NCI-H2171 treated with DMSO at 0.1 percent for 48 hours (cell line): ENCODE data around the gene SIPA1.
"Not testable (repeated sequence)": the region's sequence is repeated elsewhere in the genome, so short reads cannot be mapped to it uniquely, and the experiment has no call there.

Experiments used
- DNase-seq: peaks from one replicate; lab custom pipeline; 2025; lab: John Stamatoyannopoulos, UW

Gene SIPA1

GRCh38 chr11:65661599-65662246 is 23.8 kb downstream of the SIPA1 start:
- no peak for DNase-seq

DNA sequence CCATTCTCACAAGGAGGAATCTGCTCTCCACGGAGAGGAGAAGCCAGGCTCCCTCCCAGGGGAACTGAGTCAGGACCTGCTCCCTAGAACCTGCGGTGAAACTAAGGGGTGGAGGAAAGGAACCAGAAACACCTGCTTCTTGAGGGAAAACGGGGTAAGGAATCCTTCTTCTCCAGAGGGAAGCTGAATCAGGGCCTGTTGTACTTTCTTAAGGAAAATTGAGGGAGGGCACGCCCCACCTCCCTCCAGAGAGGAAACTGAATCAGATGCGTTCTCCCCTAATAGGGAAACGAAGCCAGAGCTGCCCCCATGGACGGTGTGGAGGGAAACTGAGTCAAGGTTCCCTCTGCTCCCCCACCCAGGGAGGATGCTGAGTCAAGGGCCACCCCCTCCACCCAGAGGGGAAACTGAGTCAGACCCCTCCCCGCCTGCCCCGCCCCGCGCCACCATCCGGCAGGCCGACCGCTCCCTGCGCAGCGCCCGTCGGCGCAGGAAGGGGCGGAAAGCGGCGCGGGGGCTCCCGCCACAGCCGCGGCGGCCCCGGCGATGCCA is 24.4 kb downstream of the SIPA1 start:
- DNase-seq = no peak

DNA sequence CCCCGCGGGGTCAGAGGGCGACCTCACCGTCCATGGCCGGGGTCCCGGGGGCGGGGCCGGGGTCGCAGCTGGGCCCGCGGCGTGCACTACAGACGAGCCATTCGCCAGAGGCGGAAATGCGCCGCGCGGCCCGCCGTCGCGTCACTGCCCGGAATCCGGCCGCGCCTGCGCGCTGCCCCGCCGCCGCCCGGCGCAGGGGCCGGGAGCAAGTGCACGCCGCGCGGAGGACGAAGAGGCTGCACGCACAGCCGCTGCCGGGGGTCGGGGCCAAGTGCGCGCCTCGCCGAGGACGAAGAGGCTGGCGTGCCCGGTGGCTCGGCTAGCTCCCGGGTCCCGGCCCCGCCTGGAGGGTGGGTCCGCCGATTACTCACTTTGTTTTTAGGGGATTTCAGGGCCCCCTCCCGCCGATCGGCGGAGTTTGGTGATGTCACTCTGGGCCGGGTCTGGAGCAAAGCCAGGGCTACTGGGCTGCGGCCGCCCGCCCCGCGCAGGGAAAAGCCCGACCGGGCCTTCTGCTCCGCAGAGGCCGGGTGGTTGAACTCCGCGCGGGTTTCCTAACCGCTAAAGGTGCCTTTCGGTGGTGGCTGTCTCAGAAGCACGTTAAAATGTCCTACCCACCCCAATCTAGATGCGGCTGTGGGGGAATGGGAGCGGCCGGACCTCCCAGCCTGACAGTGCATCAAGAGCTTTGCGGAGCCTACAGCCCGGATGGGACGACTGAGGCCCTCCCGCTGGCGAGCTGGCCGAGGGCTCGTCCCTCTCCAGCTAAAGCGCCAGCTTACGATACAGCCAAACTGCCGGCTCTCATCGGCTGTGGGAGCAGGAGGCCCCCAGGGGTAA is 25.1 kb downstream of the SIPA1 start, which contains the start of gene RELA:
TSS of gene RELA (minus strand) at position 118 of the 840 bp plus-strand sequence. CDS start at position 34, 84 bp downstream.
- peak; percentile 86 for DNase-seq

GRCh38 chr11:65663639-65664200 is 25.8 kb downstream of the SIPA1 start:
- DNase-seq = peak; percentile 39

- DNase-seq = no peak
These were observed 34.4 kb downstream of the SIPA1 start for GRCh38 chr11:65672180-65672860.

GRCh38 chr11:65672982-65673381 is 35.1 kb downstream of the SIPA1 start:
- no peak for DNase-seq

- DNase-seq = no peak
These were observed 42.4 kb downstream of the SIPA1 start for GRCh38 chr11:65680192-65680743.

DNA sequence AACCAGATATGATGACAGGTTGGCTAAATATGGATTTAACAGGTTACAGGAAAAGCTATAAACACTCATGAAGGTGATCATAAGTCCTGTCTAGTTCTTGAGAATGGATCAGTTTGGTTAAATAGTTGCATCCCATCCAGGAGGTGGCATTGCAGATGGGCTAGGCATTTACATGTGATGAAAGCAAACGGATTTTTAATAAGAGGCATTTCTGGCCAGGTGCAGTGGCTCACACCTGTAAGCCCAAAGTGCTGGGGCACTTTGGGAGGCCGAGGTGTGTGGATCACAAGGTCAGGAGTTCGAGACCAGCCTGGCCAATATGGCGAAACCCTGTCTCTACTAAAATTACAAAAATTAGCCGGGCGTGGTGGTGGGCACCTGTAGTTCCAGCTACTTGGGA is 45.6 kb downstream of the SIPA1 start:
- not testable (repeated sequence) for DNase-seq

DNA sequence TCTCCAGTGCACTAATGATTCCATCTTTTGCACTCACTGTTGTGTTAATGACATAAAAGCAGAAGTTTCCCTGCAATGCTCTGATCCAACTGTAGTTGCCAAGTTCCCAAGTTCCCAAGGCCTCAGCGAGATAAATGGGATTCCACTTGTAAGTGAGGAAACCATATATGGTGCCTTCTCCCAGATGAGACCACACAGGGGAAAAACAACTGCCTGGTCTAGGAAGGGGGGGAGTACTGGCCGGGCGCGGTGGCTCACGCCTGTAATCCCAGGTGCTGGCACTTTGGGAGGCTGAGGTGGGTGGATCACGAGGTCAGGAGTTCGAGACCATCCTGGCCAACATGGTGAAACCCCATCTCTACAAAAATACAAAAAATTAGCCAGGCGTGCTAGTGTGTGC is 48.1 kb downstream of the SIPA1 start:
- no peak for DNase-seq

- not testable (repeated sequence) for DNase-seq
These were observed 53.9 kb downstream of the SIPA1 start for GRCh38 chr11:65691847-65692246.

DNA sequence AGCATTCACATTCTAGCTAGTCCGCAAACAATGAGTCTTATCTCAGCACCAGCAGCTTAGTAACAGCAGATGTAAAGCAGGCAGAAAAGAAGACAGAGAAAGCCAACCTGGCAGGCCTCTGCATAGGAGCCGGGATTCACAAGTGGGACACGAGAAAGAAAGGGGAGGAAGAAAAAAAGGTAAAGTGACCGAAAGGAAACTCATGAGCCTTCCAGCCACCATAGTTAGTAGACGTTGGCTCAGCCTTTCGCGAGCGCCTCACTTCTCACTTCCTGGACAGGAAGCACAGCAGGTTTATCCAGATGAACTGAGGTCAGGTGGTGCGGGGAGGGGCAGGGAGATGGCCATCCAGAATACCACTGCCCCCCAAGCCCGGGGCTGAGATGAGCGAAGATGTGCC is 54.5 kb downstream of the SIPA1 start:
- no peak for DNase-seq

GRCh38 chr11:65695459-65696241 is 57.7 kb downstream of the SIPA1 start:
- DNase-seq = peak; percentile 77

DNA sequence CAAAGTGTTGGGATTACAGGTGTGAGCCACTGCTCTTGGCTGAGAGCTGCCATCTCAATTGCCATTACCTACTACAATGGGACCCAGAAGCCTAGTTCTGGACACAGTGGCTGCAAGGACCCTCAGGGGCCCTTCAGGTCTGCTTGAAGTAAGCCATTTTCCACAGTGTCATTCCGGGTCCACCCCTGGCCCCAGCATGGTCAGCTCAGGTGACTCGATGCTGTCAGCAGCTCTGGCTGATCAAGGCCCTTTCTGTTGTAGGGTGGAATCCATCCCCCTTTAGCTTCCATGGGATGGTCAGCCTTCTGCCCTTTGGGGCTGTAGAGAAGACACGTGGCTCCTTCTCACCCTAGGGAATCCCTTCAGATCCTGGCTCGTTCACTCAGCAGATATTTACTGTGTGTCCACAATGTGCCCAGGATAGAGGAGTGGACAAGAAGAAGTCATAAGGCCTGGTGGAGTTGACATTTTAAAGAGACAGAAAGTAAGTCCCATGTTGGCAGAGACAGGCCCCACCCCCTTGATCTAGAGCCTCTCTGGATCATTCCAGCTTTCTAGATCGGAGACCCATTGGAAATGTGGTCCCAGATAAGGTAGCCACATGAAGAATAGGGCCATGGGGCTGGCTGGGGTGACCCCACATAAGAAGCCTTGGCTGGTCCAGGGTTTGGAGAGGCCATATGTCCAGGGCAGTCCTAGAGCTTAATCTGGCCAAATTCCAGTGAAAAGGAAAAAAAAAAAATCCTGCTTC is 59.1 kb downstream of the SIPA1 start:
- DNase-seq = no peak

GRCh38 chr11:65698205-65698604 is 60.3 kb downstream of the SIPA1 start:
- DNase-seq = no peak

DNA sequence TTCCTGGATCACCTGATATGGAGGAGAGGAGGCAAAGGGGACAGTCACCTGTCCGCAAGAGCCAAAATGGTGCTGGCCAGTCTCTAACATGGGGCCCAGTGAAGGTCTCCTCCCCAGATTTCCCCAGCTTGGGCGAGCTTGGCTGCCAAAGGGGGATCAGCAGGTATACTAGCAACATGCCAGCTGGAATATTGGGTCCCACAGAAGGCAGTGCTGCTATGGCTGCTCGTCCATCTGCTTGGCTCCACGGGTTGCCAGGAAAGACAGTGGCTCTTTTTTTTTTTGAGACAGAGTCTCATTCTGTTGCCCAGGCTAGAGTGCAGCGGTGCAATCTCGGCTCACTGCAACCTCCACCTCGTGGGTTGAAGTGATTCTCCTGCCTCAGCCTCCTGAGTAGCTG is 61.4 kb downstream of the SIPA1 start:
- peak; percentile 80 for DNase-seq

DNA sequence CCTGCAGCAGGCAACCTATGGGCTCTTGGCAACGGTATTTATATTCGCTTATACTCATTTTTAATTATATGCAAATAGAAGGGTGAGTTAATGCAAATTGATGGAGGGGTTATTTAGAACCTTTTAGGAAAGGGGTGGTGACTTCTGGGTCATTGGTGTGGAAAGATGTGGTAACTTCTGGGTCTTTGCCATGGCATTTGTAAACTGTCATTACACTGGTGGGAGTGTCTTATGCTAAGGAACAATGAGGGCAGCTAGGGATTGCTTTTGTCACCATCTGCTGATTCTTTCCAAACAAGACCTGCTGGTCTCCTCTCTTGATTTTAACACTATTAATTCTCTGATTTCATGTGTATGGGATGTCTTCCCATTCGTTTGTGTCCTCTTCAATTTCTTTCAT is 62.5 kb downstream of the SIPA1 start:
- DNase-seq = peak; percentile 71
